ENCODE results near the gene C11orf97. TPM values are rescaled to one million over a fixed set of nuclear protein-coding genes. Genes with fewer than 3 reads are reported as not detected.

C11orf97 gene
- total and polyA plus RNA-seq, 9 of the 15 experiments (the other 6 are each of a cell fraction or from before 2014, with no cell fraction given) = not detected

- TF ChIP-seq ZNF561 (CRISPR knock-in tag; conservative IDR thresholded peaks at IDR 0.05) (no peak), KAT2B (IDR thresholded peaks at IDR 0.05; ENCODE audit: low read depth, low read length) (no peak), GTF2E2 (tag; IDR thresholded peaks at IDR 0.05) (peak; percentile 28; the same call in 1 of the 2 replicates), ARID2 (IDR thresholded peaks at IDR 0.05) (no peak), MYC (IDR thresholded peaks at IDR 0.05; ENCODE audit: low read depth, low read length) (peak; percentile 50; the same call in 1 of the 2 replicates), MYC (CRISPR knock-in tag; IDR thresholded peaks at IDR 0.05; ENCODE audit: borderline replicate concordance, low read depth) (no peak), HNRNPH1 (optimal IDR thresholded peaks at IDR 0.05; ENCODE audit: low read depth, low read length) (no peak), FUS (optimal IDR thresholded peaks at IDR 0.05; ENCODE audit: low read depth, low read length) (no peak), ZNF586 (CRISPR knock-in tag; conservative IDR thresholded peaks at IDR 0.05) (no peak), ZHX1 (conservative IDR thresholded peaks at IDR 0.05; ENCODE audit: low read length) (no peak), ZNF175 (CRISPR knock-in tag; IDR thresholded peaks at IDR 0.05; ENCODE audit: low read depth) (no peak), LARP7 (IDR thresholded peaks at IDR 0.05) (no peak), POLR2AphosphoS2 (IDR thresholded peaks at IDR 0.05; ENCODE audit: low read length) (no peak), STAT5B (CRISPR knock-in tag; IDR thresholded peaks at IDR 0.05) (no peak), ZNF589 (CRISPR knock-in tag; IDR thresholded peaks at IDR 0.05; ENCODE audit: low read depth) (peak; percentile 34; the same call in 1 of the 2 replicates)
- TF ChIP-seq, protein P1, sequence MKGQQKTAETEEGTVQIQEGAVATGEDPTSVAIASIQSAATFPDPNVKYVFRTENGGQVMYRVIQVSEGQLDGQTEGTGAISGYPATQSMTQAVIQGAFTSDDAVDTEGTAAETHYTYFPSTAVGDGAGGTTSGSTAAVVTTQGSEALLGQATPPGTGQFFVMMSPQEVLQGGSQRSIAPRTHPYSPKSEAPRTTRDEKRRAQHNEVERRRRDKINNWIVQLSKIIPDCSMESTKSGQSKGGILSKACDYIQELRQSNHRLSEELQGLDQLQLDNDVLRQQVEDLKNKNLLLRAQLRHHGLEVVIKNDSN (CRISPR knock-in tag; IDR thresholded peaks at IDR 0.05) = 0 out of 2 replicates have a peak, but pooled peaks have one; percentile 6
- TF ChIP-seq, protein P2, sequence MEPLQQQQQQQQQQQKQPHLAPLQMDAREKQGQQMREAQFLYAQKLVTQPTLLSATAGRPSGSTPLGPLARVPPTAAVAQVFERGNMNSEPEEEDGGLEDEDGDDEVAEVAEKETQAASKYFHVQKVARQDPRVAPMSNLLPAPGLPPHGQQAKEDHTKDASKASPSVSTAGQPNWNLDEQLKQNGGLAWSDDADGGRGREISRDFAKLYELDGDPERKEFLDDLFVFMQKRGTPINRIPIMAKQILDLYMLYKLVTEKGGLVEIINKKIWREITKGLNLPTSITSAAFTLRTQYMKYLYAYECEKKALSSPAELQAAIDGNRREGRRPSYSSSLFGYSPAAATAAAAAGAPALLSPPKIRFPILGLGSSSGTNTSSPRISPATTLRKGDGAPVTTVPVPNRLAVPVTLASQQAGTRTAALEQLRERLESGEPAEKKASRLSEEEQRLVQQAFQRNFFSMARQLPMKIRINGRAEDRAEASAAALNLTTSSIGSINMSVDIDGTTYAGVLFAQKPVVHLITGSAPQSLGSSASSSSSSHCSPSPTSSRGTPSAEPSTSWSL (CRISPR knock-in tag; IDR thresholded peaks at IDR 0.05; ENCODE audit: borderline replicate concordance) = no peak
- TF ChIP-seq, protein P3, sequence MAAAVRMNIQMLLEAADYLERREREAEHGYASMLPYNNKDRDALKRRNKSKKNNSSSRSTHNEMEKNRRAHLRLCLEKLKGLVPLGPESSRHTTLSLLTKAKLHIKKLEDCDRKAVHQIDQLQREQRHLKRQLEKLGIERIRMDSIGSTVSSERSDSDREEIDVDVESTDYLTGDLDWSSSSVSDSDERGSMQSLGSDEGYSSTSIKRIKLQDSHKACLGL (CRISPR knock-in tag; IDR thresholded peaks at IDR 0.05; ENCODE audit: borderline replicate concordance, poor library complexity, severe bottlenecking) = no peak
- TF ChIP-seq, protein P4, sequence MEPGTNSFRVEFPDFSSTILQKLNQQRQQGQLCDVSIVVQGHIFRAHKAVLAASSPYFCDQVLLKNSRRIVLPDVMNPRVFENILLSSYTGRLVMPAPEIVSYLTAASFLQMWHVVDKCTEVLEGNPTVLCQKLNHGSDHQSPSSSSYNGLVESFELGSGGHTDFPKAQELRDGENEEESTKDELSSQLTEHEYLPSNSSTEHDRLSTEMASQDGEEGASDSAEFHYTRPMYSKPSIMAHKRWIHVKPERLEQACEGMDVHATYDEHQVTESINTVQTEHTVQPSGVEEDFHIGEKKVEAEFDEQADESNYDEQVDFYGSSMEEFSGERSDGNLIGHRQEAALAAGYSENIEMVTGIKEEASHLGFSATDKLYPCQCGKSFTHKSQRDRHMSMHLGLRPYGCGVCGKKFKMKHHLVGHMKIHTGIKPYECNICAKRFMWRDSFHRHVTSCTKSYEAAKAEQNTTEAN (CRISPR knock-in tag; IDR thresholded peaks at IDR 0.05) = no peak; the same call in 1 of the 2 replicates
These were observed 18.8 kb upstream of the C11orf97 start, which contains the start of the genes ANKRD49 and MRE11 (continued) for GRCh38 chr11:94493281-94494125.
